NCI-H2107 (cell line): ENCODE results near the gene ZC3H12A.
"Not testable (repeated sequence)": the region's sequence is repeated elsewhere in the genome, so short reads cannot be mapped to it uniquely, and the experiment has no call there.

Experiments used
- DNase-seq: peaks from one replicate; lab custom pipeline; 2025; lab: John Stamatoyannopoulos, UW

Gene ZC3H12A

GRCh38 chr1:37502104-37502503 lies 27.7 kb downstream of the ZC3H12A start:
- DNase-seq: no peak

- not testable (repeated sequence) for DNase-seq
These were observed 28.4 kb downstream of the ZC3H12A start for GRCh38 chr1:37502791-37503190.

- DNase-seq: no peak
These were observed 32.4 kb downstream of the ZC3H12A start for GRCh38 chr1:37506740-37507139.

GRCh38 chr1:37509181-37509580 lies 34.8 kb downstream of the ZC3H12A start:
- no peak for DNase-seq

GRCh38 chr1:37513795-37514349 lies 39.5 kb downstream of the ZC3H12A start:
- DNase-seq: no peak

- peak; percentile 66 for DNase-seq
These were observed 40.2 kb downstream of the ZC3H12A start, which contains the start of gene MEAF6 for GRCh38 chr1:37514350-37515184. TSS of gene MEAF6 (minus strand) at chr1:37514766. CDS start at chr1:37514746, 20 bp downstream.

- DNase-seq: no peak
These were observed 41.0 kb downstream of the ZC3H12A start for GRCh38 chr1:37515185-37516034.

GRCh38 chr1:37517569-37517968 lies 43.2 kb downstream of the ZC3H12A start:
- DNase-seq: no peak

GRCh38 chr1:37518241-37518640 lies 43.9 kb downstream of the ZC3H12A start:
- not testable (repeated sequence) for DNase-seq

- DNase-seq: not testable (repeated sequence)
These were observed 44.5 kb downstream of the ZC3H12A start for GRCh38 chr1:37518929-37519328.

- no peak for DNase-seq
These were observed 45.2 kb downstream of the ZC3H12A start for GRCh38 chr1:37519613-37520012.

GRCh38 chr1:37529888-37530287 lies 55.5 kb downstream of the ZC3H12A start:
- not testable (repeated sequence) for DNase-seq

GRCh38 chr1:37532418-37533156 lies 58.2 kb downstream of the ZC3H12A start:
- not testable (repeated sequence) for DNase-seq

- no peak for DNase-seq
These were observed 59.1 kb downstream of the ZC3H12A start for GRCh38 chr1:37533317-37534093.
